Muscle of arm (tissue), 12 donors: Measurements from ENCODE around the gene ALLC. TPM values are rescaled to one million over a fixed set of nuclear protein-coding genes. Genes with fewer than 3 reads are reported as not detected.

Experiments
- DNase-seq: peaks from one replicate; pipeline ENCODE4 v3.0.0-alpha.2; 2013
- polyA plus RNA-seq, 12 donors: library from polyadenylated mRNA; unstranded; fragments of 120-200 nt; gene quantifications; one replicate each; pipeline ENCODE4 v1.2.1, GENCODE V29; 2013; ENCODE audit not compliant: insufficient read length in 12 of 12

Gene ALLC
- polyA plus RNA-seq, 12 donors, result 0.25 TPM; not detected in 11

DNA sequence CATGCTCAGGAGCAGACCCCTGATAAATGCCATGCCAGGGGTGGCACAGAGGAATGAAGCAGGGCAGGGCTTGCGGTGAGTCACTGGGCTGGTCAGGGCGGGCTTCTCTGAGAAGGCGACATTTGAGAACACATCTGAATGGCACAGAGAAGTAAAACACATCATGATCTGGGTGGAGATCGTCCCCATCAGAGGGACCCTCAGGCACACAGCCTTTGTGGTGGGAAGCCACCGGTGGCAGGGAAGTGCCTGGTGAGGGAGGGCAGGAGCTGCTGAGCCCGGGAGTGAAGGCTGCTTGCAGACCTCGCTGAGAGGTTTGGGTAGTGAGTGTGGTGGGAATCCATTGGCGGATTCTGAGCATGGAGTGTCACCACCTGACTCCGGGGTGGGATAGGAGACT is 89.8 kb downstream of the ALLC start:
- no peak for DNase-seq

DNA sequence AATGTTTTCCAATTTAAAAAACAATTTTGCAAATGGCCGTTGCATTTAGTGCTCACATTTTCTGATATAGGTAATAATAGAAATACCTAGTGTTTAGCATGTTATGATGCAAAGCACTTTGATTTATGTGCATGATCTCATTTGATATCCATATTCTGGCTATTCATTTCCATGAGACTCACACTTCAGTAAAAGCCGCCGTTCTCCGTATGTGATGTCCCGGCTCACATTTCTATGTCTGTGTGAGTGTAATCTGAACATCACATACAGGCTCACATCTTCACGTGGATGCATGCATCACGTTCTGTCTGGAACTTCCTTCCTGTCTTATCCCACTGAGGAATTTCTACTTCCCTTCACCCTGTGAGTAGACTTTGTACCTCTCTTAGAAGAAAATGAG is 91.2 kb downstream of the ALLC start:
- no peak for DNase-seq

DNA sequence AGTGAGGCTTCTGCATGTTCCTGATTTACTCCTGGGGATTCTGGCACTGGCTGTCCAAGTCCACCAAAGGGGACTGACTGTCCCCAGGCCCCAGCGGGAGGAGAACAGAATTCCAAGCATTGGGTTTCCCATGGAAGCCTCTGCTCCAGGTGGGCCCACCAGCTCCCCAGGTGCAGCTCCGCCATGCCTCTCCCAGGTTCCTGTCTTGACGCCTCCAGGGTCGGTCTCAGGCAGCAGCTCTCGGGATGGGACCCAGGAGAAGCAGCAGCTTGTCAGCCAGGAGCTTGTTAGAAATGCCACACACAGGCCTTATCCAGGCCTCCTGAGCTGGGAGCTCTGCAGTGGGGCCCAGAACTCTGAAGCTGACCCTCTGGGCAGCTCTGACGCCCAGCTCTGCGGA is 93.3 kb downstream of the ALLC start:
- DNase-seq, result no peak

DNA sequence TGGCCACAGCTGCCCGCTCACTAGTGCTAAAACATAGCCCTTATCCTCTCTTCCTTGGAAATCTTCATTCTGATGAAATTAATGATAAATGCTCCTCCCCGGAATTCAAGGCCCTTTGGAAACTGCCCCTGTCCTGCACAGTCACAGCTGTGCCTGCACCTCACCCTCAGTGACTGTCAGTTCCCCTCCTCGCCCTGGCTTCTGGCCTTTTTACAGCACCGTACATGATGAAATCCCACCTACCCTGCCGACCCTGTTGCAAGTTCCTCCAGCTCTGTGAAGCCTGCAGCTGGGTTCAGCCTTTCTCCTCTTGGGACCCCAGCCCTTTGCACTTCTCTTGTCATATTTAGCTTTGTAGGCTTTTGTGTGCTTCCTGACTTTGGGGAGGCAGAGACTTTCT is 93.8 kb downstream of the ALLC start:
- no peak for DNase-seq

Other genes with a start within 250 kb of the ALLC start
- gene ADI1, start 138.7 kb upstream of the ALLC start, polyA plus RNA-seq, result 10 to 100 TPM in 11 of 12 donors, not detected in 1; 43.1 to 73.4 (median 62.7) TPM
- 10 to 100 TPM in 11 of 12 donors, not detected in 1; 10.1 to 21.0 (median 18.9) TPM for gene RNASEH1, start 99.9 kb upstream of the ALLC start, polyA plus RNA-seq
- gene RPS7, start 82.9 kb upstream of the ALLC start, polyA plus RNA-seq, result 1,000 to 10,000 TPM in 11 of 12 donors, 100 to 1,000 TPM in 1; 853 to 2,230 (median 1,926) TPM
- 1 to 10 TPM in 1 of 12 donors, under 1 TPM in 7, not detected in 4; 0.23 to 1.3 (median 0.38) TPM for gene COLEC11, start 63.1 kb upstream of the ALLC start, polyA plus RNA-seq
- 1 to 10 TPM in 1 of 12 donors, under 1 TPM in 6, not detected in 5; 0.17 to 7.3 (median 0.34) TPM for gene DCDC2C, start 45.4 kb downstream of the ALLC start, polyA plus RNA-seq